Loucy (cell line): ENCODE results near the gene PAM.

Experiments used
- EZH2phosphoT487 ChIP-seq: fragments of 200-600 bp; IDR thresholded peaks from 2 replicates; pipeline ENCODE4 v1.6.1; 2018; ENCODE audit warnings: antibody characterized with exemption, mild to moderate bottlenecking, moderate library complexity, borderline replicate concordance
- TF ChIP-seq, protein P1 (sequence below): fragments of 200-600 bp; sonication (generic); conservative IDR thresholded peaks from 2 replicates; pipeline ENCODE4 v1.5.1; 2014; ENCODE audit warnings: mild to moderate bottlenecking, antibody characterized with exemption, low read length

DNA sequence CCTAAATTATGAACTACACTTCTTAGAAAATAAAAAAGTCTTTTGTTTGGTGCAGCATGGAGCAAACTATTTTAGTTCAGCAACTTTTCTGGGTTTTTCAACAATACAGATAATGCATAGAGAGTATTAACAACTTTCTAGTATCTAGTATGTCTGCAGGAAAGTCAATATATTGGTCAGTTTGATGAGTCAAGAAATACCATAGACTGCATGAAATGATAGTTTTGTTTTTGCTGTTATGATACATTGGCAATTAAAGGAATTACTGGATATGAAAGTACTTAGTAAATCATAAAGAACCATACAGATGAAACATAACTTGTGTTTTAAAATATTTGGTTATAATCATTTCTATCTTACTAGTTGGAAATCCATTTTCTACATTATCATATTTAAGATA lies 191.3 kb downstream of the PAM start:
- TF ChIP-seq, protein P1, sequence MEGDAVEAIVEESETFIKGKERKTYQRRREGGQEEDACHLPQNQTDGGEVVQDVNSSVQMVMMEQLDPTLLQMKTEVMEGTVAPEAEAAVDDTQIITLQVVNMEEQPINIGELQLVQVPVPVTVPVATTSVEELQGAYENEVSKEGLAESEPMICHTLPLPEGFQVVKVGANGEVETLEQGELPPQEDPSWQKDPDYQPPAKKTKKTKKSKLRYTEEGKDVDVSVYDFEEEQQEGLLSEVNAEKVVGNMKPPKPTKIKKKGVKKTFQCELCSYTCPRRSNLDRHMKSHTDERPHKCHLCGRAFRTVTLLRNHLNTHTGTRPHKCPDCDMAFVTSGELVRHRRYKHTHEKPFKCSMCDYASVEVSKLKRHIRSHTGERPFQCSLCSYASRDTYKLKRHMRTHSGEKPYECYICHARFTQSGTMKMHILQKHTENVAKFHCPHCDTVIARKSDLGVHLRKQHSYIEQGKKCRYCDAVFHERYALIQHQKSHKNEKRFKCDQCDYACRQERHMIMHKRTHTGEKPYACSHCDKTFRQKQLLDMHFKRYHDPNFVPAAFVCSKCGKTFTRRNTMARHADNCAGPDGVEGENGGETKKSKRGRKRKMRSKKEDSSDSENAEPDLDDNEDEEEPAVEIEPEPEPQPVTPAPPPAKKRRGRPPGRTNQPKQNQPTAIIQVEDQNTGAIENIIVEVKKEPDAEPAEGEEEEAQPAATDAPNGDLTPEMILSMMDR, result no peak
- no peak for TF ChIP-seq EZH2phosphoT487
